ENCODE results near the gene ATP5PO.

Gene ATP5PO

DNA sequence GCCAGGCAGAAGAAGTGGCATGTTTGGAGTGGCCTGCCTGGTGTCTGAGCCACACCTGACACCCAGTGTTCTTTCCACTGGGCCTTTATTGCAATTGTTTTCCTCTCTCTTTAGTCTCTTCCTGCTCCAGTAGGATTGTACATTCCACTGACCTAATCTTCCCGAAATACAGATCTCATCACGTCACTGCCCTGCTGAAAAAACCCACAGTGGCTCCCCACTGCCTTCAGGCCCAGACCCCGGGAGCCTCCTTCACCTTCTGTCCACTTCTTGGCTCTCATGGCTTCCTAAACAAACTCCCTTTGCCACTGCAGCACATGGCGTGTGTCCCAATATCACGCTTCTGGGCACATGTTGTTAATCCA, 25.3 kb upstream of the ATP5PO start:
- ChIA-PET CTCF (interaction anchor here (0.5 to 2.8 kb wide), 3 partner anchors 17 to 408 kb away, joined by 3 to 9 read pairs (median 4); no protein-coding TSS in a partner anchor), POLR2A (ENCODE audit: low non-redundant PET) (no interaction called here)
- TF ChIP-seq, protein P1, sequence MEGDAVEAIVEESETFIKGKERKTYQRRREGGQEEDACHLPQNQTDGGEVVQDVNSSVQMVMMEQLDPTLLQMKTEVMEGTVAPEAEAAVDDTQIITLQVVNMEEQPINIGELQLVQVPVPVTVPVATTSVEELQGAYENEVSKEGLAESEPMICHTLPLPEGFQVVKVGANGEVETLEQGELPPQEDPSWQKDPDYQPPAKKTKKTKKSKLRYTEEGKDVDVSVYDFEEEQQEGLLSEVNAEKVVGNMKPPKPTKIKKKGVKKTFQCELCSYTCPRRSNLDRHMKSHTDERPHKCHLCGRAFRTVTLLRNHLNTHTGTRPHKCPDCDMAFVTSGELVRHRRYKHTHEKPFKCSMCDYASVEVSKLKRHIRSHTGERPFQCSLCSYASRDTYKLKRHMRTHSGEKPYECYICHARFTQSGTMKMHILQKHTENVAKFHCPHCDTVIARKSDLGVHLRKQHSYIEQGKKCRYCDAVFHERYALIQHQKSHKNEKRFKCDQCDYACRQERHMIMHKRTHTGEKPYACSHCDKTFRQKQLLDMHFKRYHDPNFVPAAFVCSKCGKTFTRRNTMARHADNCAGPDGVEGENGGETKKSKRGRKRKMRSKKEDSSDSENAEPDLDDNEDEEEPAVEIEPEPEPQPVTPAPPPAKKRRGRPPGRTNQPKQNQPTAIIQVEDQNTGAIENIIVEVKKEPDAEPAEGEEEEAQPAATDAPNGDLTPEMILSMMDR (conservative IDR thresholded peaks at IDR 0.05; ENCODE audit: low read depth), result no peak
- H3K27ac ChIP-seq, result no peak overlapping the region
- no peak for DNase-seq (ENCODE audit: low spot score)

DNA sequence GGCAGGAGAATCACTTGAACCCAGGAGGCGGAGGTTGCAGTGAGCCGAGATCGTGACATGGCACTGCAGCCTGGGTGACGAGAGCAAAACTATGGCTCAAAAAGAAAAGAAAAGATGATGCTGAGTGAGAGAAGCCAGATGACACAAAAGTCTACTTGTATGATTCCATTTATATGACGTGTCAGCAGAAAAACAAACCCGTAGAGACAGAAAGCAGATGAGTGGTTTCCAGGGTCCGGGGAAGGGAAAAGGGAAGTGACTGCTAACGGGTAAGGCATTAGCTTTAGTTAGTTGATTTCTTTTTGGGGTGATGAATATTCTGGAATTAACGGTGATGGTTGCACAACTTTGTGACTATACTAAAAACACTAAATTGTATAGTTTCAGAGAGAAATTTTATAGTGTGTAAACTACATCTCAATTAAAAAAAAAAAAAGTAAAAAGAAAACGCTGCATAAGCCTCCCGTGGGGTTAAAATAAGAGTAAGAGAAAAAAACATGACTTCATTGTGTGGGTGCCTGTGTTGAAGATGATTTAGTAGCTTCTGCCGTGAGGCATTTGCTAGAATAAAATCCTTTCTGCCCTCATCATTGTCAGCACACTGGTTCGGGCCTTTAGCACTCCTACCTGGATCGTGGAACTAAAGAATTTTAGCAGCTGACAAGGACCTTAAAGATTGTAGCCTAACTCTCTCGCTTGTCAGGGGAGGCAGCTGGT, 24.7 kb upstream of the ATP5PO start:
- CTCF ChIA-PET, result interaction anchor here (0.5 to 2.8 kb wide), 2 partner anchors 16 to 408 kb away, joined by 3 to 9 read pairs; no protein-coding TSS in a partner anchor

DNA sequence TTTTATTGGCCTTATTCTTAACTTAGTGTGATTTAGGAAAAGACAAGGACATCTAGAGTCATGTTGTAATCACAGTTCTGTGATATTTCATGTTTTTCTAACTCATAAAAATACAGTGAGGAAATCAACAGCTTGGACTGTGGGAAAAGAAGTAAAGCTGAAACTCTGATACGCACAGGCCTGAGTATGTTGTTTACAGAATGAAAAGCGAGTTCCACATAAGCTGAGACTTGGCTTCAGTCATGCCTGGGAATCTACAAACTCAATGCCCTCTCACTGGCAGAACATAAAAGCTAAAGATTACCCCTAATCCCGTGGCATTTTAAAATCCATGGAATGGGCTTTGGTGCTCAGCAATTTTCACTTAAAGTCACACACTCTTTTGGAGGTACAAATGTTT, 23.6 kb upstream of the ATP5PO start:
- POLR2A ChIA-PET (ENCODE audit: low non-redundant PET), result no interaction called here
- DNase-seq (ENCODE audit: low spot score), result no peak
- TF ChIP-seq, protein P1 (conservative IDR thresholded peaks at IDR 0.05; ENCODE audit: low read depth), result no peak
- H3K27ac ChIP-seq, result no peak overlapping the region
- CTCF ChIA-PET, result interaction anchor here (0.6 to 2.8 kb wide), 2 partner anchors 15 to 90 kb away, joined by 3 to 9 read pairs; no protein-coding TSS in a partner anchor

More for the DNA sequence above, 24.7 kb upstream of the ATP5PO start:
- H3K27ac ChIP-seq, result no peak overlapping the region
- DNase-seq (ENCODE audit: low spot score), result no peak
- TF ChIP-seq, protein P1 (conservative IDR thresholded peaks at IDR 0.05; ENCODE audit: low read depth), result no peak
- POLR2A ChIA-PET (ENCODE audit: low non-redundant PET), result no interaction called here

DNA sequence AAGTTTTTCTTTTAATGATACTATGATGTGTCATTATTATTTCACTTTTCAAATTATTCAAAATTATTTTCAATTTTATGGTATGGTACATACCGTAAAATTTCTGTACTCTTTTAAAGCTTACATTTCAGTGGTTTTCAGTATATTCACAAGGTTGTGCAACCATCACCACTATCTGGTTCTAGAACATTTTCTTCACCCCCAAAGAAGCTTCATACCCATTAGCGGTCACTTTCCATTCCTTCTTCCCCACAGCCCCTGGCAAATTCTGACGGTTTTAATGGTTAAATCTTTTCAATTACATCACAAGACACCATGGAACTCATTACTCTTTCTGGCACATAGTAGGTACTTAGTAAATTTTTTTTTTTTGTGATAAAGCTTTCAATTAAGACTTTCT, 22.8 kb upstream of the ATP5PO start:
- no peak overlapping the region for H3K27ac ChIP-seq
- DNase-seq (ENCODE audit: low spot score), result no peak
- POLR2A ChIA-PET (ENCODE audit: low non-redundant PET), result no interaction called here
- TF ChIP-seq, protein P1 (conservative IDR thresholded peaks at IDR 0.05; ENCODE audit: low read depth), result no peak
- CTCF ChIA-PET, result interaction anchor here (0.6 to 2.8 kb wide), 2 partner anchors 15 to 91 kb away, joined by 3 to 9 read pairs; no protein-coding TSS in a partner anchor

DNA sequence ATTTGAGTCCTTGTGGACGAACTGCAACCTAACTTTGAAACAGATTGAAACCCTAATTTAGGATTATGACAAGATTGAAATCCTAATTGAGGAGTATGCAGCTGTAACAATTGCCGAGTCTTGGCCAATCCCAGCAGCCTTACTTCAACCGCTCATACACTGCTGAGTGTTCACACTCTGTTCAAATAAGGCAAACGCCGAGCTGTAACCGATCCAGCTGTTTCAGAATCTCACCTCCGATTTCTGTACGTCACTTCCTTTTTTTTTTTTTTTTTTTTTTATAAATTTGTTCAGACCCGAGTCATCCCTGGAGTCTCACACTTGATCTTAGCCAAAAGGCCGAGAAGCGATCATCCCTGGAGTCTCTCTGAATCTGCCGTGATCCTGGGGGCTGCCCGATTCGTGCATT, 22.3 kb upstream of the ATP5PO start:
- CTCF ChIA-PET, result interaction anchor here (0.6 to 0.7 kb wide), 2 partner anchors 97 to 243 kb away, joined by 3 to 4 read pairs; no protein-coding TSS in a partner anchor
- DNase-seq (ENCODE audit: low spot score), result no peak
- POLR2A ChIA-PET (ENCODE audit: low non-redundant PET), result no interaction called here
- no peak overlapping the region for H3K27ac ChIP-seq
- TF ChIP-seq, protein P1 (conservative IDR thresholded peaks at IDR 0.05; ENCODE audit: low read depth), result no peak

DNA sequence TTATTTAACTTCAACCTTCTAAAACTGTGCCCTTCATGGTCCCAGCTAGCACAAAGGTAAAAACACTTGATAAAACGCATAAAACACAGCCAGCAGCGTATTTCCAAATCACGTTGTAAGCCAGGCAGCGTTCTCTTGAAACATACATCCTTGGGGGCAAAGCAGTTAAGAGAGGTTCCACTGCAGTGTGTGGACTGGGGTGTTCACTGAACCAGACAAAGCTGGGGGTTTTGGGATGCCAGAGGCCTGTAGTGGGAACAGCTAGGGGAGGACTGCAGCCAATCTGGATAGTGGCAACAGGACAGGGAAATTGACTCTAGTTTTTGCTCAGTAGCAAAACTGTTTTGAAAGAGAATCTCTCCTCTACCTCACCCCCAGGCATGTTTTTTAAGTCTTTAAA, 21.5 kb upstream of the ATP5PO start:
- no peak for DNase-seq (ENCODE audit: low spot score)
- CTCF ChIA-PET, result interaction anchor here (1.6 kb wide), 1 partner anchor 13 kb away, joined by 5 read pairs; no protein-coding TSS in a partner anchor
- TF ChIP-seq, protein P1 (conservative IDR thresholded peaks at IDR 0.05; ENCODE audit: low read depth), result no peak
- POLR2A ChIA-PET (ENCODE audit: low non-redundant PET), result no interaction called here
- no peak overlapping the region for H3K27ac ChIP-seq

All from RWPE1 (cell line).